ENCODE measurements around the gene PTPRT.

DNA sequence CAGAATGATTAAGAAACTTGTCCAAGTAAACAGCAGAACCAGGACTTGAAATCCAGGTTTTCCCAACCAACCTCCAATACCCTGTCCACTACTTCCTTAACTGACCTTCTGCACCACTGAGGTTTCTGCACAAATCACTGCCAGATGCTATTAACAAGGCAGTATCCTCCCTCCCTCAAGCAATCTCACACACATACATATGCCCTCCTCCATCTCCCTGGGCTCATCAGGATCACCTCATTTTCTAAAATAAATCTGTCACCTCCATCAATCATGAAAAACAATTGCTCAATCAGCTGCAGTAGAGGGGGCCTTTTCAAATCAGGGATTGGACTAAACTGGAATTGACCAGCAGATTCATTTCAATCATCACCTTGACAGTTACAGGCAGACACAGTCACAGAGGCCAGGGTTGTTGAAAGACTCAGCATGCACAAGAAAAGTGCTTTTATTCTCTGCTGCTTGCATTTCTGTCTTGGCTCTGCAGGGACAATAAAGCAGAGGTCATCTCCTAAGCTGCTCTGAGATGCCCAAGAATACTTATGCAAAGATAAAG, 539.4 kb downstream of the PTPRT start:
- TF ChIP-seq BCL6 (CRISPR knock-in tag; IDR thresholded peaks at IDR 0.05), result no peak
- no peak for TF ChIP-seq JUN (CRISPR knock-in tag; IDR thresholded peaks at IDR 0.05)
